Adipose tissue (tissue), 3 donors: ENCODE measurements around the gene RNF183. TPM values are rescaled to one million over a fixed set of nuclear protein-coding genes. Genes with fewer than 3 reads are reported as not detected.

Experiments used
- H3K27ac ChIP-seq: one replicate; pipeline ENCODE4 v1.5.1; 2013; ENCODE audit warnings: low read depth, low read length
- WGBS, 3 donors: extraction: QIAGEN DNeasy Blood & Tissue Kit; methylation state at CpG; one replicate each; pipeline ENCODE4 v1.1.7; 2013; 5-methylcytosine and 5-hydroxymethylcytosine counted together
- polyA plus RNA-seq, 3 donors: library from polyadenylated mRNA; stranded (reverse); fragments of 200-250 nt; gene quantifications; one replicate each; pipeline ENCODE4 v1.2.3, GENCODE V29; 2013
- donor health status: healthy with polysubstance abuse.
- donor health status: Bipolar disorder and iron deficiency.
- donor health status: healthy.

Gene RNF183
- polyA plus RNA-seq: under 1 TPM in 1 of 3 donors, not detected in 2; 0.25 TPM

- WGBS, 3 donors: 54 to 87% (median 75%) methylated on average over 25 of the region's 25 CpGs
- no peak within 1 kb of the TSS for H3K27ac ChIP-seq
Observed at GRCh38 chr9:113302792-113303418, at the start of gene RNF183. RNF183 (minus strand) TSS chr9:113303376; CDS start chr9:113298184, 5,192 bp downstream.

- H3K27ac ChIP-seq: no peak overlapping the region
- 75 to 80% (median 80%) methylated on average over 1 of the region's 1 CpG for WGBS, 3 donors
Observed at GRCh38 chr9:113352411-113352810, 49.2 kb upstream of the RNF183 start.

GRCh38 chr9:113352006-113352405 is 48.8 kb upstream of the RNF183 start:
- no peak overlapping the region for H3K27ac ChIP-seq
- WGBS, 3 donors: 76 to 90% (median 87%) methylated on average over 6 of the region's 6 CpGs

GRCh38 chr9:113350937-113351336 is 47.8 kb upstream of the RNF183 start:
- H3K27ac ChIP-seq: no peak overlapping the region
- WGBS, 3 donors: 25 to 47% (median 35%) methylated on average over 6 of the region's 6 CpGs

GRCh38 chr9:113350107-113350661 is 47.0 kb upstream of the RNF183 start:
- 7 to 13% (median 8%) methylated on average over 14 of the region's 14 CpGs for WGBS, 3 donors
- H3K27ac ChIP-seq: no peak overlapping the region

- 1 to 2% (median 1%) methylated on average over 46 to 71 of the region's 71 CpGs for WGBS, 3 donors
- no peak within 1 kb of the TSS for H3K27ac ChIP-seq
Observed at GRCh38 chr9:113349445-113350094, 46.4 kb upstream of the RNF183 start, which contains the start of gene BSPRY. BSPRY (plus strand) TSS chr9:113349541; CDS start chr9:113349580, 39 bp downstream.

- no peak overlapping the region for H3K27ac ChIP-seq
- 11 to 27% (median 25%) methylated on average over 13 of the region's 13 CpGs for WGBS, 3 donors
Observed at GRCh38 chr9:113349066-113349444, 45.9 kb upstream of the RNF183 start.

- 83 to 89% (median 87%) methylated on average over 3 of the region's 3 CpGs for WGBS, 3 donors
- H3K27ac ChIP-seq: no peak overlapping the region
Observed at GRCh38 chr9:113348437-113348836, 45.3 kb upstream of the RNF183 start.

- no peak overlapping the region for H3K27ac ChIP-seq
- WGBS, 3 donors: 0 to 47% (median 35%) methylated on average over 1 of the region's 1 CpG
Observed at GRCh38 chr9:113345671-113346070, 42.5 kb upstream of the RNF183 start.

- no peak overlapping the region for H3K27ac ChIP-seq
- 63 to 87% (median 71%) methylated on average over 2 of the region's 2 CpGs for WGBS, 3 donors
Observed at GRCh38 chr9:113345190-113345589, 42.0 kb upstream of the RNF183 start.

GRCh38 chr9:113343732-113344231 is 40.6 kb upstream of the RNF183 start:
- 31 to 63% (median 48%) methylated on average over 1 of the region's 1 CpG for WGBS, 3 donors

GRCh38 chr9:113341712-113342410 is 38.7 kb upstream of the RNF183 start:
- WGBS, 3 donors: 68 to 77% (median 69%) methylated on average over 9 of the region's 9 CpGs
- H3K27ac ChIP-seq: no peak overlapping the region

More at GRCh38 chr9:113343732-113344231, 40.6 kb upstream of the RNF183 start:
- no peak overlapping the region for H3K27ac ChIP-seq

- no peak within 1 kb of the TSS for H3K27ac ChIP-seq
Observed at GRCh38 chr9:113340011-113340699, 37.0 kb upstream of the RNF183 start, which contains the start of gene WDR31. WDR31 (minus strand) TSS chr9:113340275; CDS start chr9:113332022, 8,253 bp downstream.

GRCh38 chr9:113337714-113338113 is 34.5 kb upstream of the RNF183 start:
- 95 to 100% (median 96%) methylated on average over 2 of the region's 2 CpGs for WGBS, 3 donors
- H3K27ac ChIP-seq: no peak overlapping the region

More at GRCh38 chr9:113340011-113340699, 37.0 kb upstream of the RNF183 start, which contains the start of gene WDR31:
- WGBS, 3 donors: 0 to 1% (median 0%) methylated on average over 40 to 46 of the region's 46 CpGs

- 71 to 79% (median 79%) methylated on average over 4 of the region's 4 CpGs for WGBS, 3 donors
- no peak overlapping the region for H3K27ac ChIP-seq
Observed at GRCh38 chr9:113331780-113332179, 28.6 kb upstream of the RNF183 start.

GRCh38 chr9:113328045-113328782 is 25.0 kb upstream of the RNF183 start:
- H3K27ac ChIP-seq: no peak overlapping the region
- 94 to 96% (median 96%) methylated on average over 3 of the region's 3 CpGs for WGBS, 3 donors

- WGBS, 3 donors: 95 to 96% (median 96%) methylated on average over 4 of the region's 4 CpGs
- no peak overlapping the region for H3K27ac ChIP-seq
Observed at GRCh38 chr9:113326230-113326629, 23.1 kb upstream of the RNF183 start.
